DMS 273 (cell line): ENCODE results near the gene SH3PXD2A.
"Not testable (repeated sequence)": the region's sequence is repeated elsewhere in the genome, so short reads cannot be mapped to it uniquely, and the experiment has no call there.

Source experiments
- DNase-seq: peaks from one replicate; lab custom pipeline; 2025; ENCODE audit not compliant: unreplicated experiment; lab: John Stamatoyannopoulos, UW

Gene SH3PXD2A

DNA sequence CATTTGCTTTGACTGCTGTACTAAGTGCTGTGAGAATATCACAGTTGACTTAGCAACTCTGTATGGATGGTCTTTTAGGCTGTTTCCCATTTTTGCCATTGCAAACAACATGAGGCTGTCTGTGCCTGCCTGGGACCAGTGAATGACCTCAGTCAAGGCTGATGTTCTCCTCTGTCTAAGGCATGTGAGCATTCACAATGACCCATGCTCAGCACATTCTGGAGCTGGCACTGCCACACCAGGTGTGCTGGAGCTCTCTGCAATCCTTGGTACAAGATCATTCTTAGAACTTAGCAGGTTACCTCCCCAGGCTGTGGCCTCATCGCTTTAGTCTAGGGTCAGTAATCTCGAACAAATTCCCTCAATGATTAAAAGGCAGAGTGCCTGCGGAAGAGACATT lies 61.9 kb downstream of the SH3PXD2A start:
- DNase-seq: no peak

DNA sequence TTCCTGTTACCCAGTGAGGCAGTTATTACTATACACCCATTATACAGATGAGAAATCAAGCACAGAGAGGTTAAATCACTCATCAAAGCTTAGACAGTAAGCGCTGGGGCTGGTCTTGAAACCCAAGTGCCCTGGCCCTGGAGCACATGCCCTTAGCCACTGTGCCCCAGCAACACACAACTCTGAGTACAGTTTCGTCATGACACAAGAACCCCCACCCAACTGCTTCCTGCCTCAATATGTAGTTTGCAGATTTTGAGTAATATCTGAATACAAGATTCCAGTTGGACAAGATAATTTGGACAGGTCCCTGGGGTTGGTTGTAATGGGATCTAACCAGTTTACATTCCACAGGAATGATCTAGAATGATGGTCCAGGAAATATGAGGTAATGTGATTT lies 62.8 kb downstream of the SH3PXD2A start:
- DNase-seq: no peak

GRCh38 chr10:103791858-103792257 lies 63.5 kb downstream of the SH3PXD2A start:
- DNase-seq: no peak

GRCh38 chr10:103791291-103791690 lies 64.1 kb downstream of the SH3PXD2A start:
- no peak for DNase-seq

DNA sequence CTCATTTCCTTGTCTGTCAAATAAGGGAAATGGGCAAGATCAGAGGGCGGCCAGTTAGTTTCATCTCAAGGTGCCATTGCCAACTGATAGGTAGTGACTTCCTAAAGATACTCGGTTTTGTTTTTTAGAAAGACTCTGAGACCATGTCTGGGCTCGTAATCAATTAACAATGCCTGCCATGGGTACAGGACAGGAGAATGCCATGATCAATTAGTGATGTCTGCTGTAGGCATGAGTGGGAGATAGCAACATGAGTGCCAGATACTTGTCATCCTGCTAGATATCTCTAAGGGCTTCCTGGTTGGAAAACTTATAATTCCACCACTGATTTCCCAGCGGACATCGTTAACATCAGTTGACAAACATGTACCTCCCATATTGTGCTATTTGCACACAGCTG lies 64.8 kb downstream of the SH3PXD2A start:
- no peak for DNase-seq

DNA sequence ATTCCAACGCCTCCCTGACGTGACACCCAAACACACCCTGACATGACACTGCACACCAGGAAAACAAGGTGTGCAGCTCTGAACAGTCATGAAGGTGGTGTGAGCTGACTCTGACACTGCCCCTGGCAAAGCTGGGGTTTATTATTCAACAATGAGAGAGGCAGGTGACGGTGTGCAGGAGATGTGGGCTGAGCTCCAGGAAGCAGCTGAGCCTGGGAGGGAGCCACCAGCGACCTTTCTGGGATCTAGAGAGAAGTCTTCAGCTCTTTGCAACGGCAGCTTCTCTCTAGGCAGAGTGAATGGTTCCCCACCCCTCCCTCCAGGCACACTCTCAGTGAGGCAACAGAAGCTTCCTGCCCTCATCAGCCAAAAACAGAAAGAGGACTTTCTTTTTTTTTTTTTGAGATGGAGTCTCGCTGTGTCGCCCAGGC lies 65.6 kb downstream of the SH3PXD2A start:
- no peak for DNase-seq

GRCh38 chr10:103789161-103789560 lies 66.2 kb downstream of the SH3PXD2A start:
- no peak for DNase-seq

GRCh38 chr10:103787331-103787730 lies 68.0 kb downstream of the SH3PXD2A start:
- peak; percentile 18 for DNase-seq

DNA sequence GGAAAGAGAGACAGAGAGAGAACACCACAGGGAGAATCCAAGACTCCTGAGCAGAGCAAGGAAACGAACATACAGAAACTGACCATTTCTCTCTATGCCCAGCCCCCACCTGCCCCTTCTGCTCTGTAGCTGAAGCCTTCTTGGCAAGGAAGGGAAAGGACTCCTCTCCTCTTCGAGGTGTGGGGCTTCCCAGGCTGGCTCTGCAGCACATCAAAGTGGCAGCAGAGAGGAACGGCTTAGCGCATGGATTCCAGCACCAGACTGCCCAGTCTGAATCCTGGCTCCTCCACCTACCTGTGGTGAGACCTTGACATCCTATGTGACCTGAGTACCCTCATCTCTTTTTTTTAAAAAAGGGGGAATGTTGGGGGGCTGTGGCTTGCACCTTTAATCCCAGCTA lies 69.4 kb downstream of the SH3PXD2A start:
- peak; percentile 24 for DNase-seq

GRCh38 chr10:103784723-103785418 lies 70.5 kb downstream of the SH3PXD2A start:
- peak; percentile 21 for DNase-seq

GRCh38 chr10:103784089-103784488 lies 71.3 kb downstream of the SH3PXD2A start:
- no peak for DNase-seq

- DNase-seq: peak; percentile 65
Measured at GRCh38 chr10:103783681-103784080, 71.7 kb downstream of the SH3PXD2A start.

DNA sequence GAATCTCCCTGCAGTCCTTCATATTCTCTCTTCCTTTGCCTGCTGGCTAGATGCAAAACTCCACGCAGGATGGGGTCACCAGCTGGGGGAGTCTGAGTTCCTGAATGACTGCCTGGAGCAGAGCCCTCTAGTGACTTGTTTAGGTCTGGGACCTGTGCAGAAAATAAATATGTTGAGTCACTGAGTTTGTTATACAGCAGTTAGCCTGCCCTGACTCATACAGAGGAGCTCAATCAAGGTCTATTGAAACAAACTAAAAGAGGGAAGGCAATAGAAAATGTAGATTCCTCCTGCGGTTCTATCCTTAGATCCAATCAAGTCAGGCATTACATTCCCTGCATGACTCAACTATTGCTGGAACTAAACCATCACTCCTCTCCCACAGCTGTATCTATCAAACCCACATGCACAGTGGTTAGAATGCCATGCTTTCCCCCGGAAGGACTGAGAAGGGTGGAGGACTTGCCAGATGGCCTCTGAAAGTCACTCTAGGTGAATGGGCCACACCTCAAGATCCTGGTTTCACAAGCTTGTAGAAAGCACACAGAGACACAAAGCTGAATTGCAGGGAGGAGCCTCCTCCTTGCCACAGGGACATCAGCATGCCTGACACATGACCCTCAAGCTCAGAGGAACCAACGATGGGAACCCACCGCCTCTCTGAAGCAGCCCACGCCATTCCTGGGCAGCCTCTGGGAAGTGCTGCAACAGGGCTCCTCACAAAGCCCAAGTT lies 73.9 kb downstream of the SH3PXD2A start:
- peak; percentile 46 for DNase-seq

- no peak for DNase-seq
Measured at GRCh38 chr10:103780242-103781149, 74.9 kb downstream of the SH3PXD2A start.

DNA sequence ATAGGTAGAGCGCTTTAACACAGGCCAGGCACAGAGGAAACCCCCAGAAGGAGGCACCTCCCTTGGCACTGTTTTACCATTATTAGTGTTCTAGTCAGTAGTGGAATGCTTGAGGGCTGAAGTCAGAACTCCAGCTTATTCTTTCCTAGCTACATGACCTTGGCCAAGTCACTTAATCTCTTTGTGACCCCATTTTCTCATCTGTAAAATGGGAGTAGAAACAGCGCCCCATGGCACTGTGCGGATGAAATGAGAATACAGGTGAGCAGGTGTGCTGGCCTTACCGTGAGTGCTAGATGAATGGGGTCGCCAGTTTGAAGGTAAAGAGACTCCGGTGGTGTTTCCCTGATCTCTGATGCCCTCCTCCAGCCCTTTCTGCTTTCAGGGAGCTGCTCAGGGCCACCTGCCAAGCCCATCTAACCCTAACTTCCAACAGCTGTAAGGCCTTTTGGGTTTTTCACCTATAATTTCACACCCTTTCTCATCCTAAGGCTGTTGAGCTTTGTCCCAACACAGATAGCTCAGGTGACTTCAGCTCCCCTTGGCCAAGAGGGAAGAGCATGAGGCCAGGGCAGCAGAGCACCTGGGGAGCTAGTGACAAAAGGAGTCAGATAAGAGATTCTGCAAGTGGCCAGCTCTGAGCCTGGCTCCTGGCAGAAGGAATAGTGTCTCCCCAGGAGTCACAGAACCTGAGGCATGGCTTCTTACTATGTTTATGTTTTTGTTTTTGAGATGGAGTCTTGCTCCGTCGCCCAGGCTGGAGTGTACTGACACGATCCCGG lies 76.8 kb downstream of the SH3PXD2A start:
- DNase-seq: no peak

DNA sequence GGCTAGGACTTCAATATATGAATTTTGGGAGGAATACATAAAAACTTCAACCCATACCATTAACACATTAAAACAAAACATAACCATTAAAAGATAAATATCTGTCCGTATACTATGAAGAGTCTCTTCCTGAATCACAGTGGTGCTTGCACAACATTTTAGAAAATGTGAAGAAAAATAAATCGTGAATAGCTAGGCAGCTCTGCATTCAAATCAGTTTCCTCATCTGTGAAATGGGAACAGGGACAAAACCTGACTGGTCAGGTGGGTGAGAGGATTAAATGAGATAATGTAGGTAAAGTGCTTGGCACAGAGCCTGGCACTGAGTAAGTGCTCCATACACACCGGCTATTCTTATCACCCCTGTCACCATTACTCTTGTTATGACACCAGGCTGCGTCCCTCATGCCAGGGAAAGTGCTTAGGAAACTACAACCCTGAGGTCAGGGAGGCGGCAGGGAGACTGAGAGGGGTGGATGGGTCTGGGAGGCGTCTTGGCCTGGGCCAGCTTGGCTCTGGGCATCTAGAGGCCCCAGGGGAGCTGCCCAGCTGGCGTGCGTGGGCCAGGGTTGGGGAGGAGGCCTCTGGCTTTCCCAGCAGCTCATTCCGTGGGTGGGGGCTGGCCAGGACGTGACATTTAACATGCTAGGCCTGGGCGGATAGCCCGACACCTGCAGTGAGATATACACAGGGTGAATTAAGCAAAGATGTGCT lies 78.3 kb downstream of the SH3PXD2A start:
- peak; percentile 60 for DNase-seq

DNA sequence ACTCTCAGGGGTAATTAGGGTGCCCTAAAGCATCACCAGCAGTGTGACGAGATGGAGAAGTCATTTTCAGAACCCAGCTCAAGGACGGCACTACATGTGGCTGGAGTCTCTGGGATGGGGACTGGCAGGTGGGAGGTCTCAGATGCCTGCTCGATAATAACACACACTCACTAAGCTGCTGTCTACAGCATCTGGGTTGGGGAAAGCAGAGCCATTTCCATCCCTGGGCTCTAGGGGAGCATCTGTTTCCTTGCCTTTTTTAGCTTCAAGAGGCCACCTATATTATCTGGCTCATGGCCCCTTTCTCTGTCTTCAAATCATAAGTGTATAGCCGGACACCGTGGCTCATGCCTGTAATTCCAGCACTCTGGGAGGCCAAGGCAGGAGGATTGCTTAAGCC lies 79.6 kb downstream of the SH3PXD2A start:
- peak; percentile 57 for DNase-seq

DNA sequence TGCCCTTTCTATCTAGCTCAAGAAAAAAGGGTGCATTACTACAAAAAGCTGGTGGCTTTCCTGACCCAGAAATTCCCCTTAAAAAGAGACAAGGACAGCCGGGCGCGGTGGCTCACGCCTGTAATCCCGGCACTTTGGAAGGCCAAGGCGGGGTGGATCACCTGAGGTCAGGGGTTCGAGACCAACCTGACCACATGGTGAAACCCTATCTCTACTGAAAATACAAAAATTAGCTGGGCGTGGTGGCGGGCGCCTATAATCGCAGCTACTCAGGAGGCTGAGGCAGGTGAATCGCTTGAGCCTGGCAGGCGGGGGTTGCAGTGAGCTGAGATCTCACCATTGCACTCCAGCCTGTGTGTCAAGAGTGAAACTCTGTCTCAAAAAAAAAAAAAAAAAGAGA lies 82.5 kb downstream of the SH3PXD2A start:
- not testable (repeated sequence) for DNase-seq

DNA sequence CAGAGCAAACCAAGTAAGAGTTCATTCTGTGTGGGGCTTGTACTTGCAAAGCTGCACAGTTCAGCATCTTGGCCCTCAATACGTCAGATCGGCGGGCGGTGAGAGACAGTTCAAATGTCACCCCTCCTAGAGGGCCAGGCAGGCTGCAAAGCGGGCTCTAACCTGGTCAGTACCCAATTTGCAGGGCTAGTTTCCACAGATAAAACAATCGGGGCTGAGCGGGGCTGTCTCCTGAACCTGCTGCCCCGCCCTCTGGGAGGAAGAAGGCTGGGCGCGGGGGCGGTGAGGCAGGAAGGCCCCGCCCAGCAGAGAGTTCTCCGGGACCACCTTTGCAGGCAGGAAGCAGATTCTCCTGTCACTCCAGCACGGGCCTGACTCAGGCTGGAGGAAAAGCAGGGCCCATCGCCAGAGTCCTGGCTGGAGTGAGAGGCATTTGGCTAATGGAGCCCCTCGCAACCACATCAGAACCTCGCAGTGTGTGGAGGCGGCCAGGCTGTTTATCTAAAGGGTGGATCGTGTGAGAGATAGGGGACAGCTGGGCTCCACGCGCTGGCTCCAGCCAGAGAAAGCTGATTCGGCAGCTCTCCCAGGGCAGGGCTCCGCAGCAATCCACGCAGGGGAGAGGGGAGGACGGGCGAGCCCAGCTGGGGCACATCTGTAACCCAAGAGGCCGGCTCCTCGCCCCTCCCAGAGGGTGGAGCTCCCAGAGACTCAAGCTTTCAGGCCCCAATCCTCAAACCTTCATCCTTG lies 83.1 kb downstream of the SH3PXD2A start:
- peak; percentile 89 for DNase-seq
